GM23248 (cell line): Measurements from ENCODE around the gene UNC5C. TPM values are rescaled to one million over a fixed set of nuclear protein-coding genes. Genes with fewer than 3 reads are reported as not detected.

ENCODE experiments used
- DNase-seq: peaks from one replicate; pipeline ENCODE4 v3.0.0-alpha.2; 2015
- H2AFZ ChIP-seq: fragments of 200-600 bp; sonication (generic); 2 replicates; pipeline ENCODE4 v1.6.1; 2016; ENCODE audit warnings: antibody characterized with exemption
- H3F3A ChIP-seq: fragments of 200-600 bp; sonication (generic); 2 replicates; pipeline ENCODE4 v1.6.1; 2016; ENCODE audit warnings: mild to moderate bottlenecking, antibody characterized with exemption, mixed run types; ENCODE audit not compliant: insufficient read depth
- H3K27ac ChIP-seq: fragments of 200-600 bp; sonication (generic); 2 replicates; pipeline ENCODE4 v1.5.1; 2016; ENCODE audit warnings: mild to moderate bottlenecking
- H3K27me3 ChIP-seq: fragments of 200-600 bp; sonication (generic); replicated peaks from 2 replicates; pipeline ENCODE4 v1.6.1; 2016; ENCODE audit warnings: mild to moderate bottlenecking; ENCODE audit not compliant: insufficient read depth
- H3K36me3 ChIP-seq: fragments of 200-600 bp; sonication (generic); 2 replicates; pipeline ENCODE4 v1.6.1; 2016; ENCODE audit warnings: low read depth, mild to moderate bottlenecking
- H3K4me1 ChIP-seq: fragments of 200-600 bp; sonication (generic); 2 replicates; pipeline ENCODE4 v1.6.1; 2016; ENCODE audit warnings: mild to moderate bottlenecking; ENCODE audit not compliant: insufficient read depth
- H3K4me2 ChIP-seq: fragments of 200-600 bp; sonication (generic); one replicate; pipeline ENCODE4 v1.6.1; 2016; ENCODE audit warnings: mild to moderate bottlenecking; ENCODE audit not compliant: unreplicated experiment
- H3K4me3 ChIP-seq: fragments of 200-600 bp; sonication (generic); 2 replicates; pipeline ENCODE4 v1.5.1; 2016; ENCODE audit warnings: mild to moderate bottlenecking
- H3K79me2 ChIP-seq: fragments of 200-600 bp; sonication (generic); 2 replicates; pipeline ENCODE4 v1.6.1; 2016; ENCODE audit warnings: mild to moderate bottlenecking; ENCODE audit not compliant: insufficient read depth
- H3K9ac ChIP-seq: fragments of 200-600 bp; sonication (generic); 2 replicates; pipeline ENCODE4 v1.6.1; 2016; ENCODE audit warnings: mild to moderate bottlenecking
- H3K9me2 ChIP-seq: fragments of 200-600 bp; sonication (generic); 2 replicates; pipeline ENCODE4 v1.6.1; 2016; ENCODE audit warnings: mixed run types, mild to moderate bottlenecking, moderate library complexity; ENCODE audit not compliant: insufficient read depth
- H3K9me3 ChIP-seq: fragments of 200-600 bp; sonication (generic); one replicate; pipeline ENCODE4 v1.6.1; 2017; ENCODE audit warnings: low read depth
- H4K20me1 ChIP-seq: fragments of 200-600 bp; sonication (generic); 2 replicates; pipeline ENCODE4 v1.6.0; 2016; ENCODE audit not compliant: insufficient read depth
- EZH2 ChIP-seq: fragments of 200-600 bp; sonication (generic); IDR thresholded peaks from 2 replicates; pipeline ENCODE4 v1.6.1; 2018; ENCODE audit warnings: antibody characterized with exemption, mild to moderate bottlenecking; ENCODE audit not compliant: insufficient read depth, poor library complexity, severe bottlenecking
- EZH2phosphoT487 ChIP-seq: fragments of 200-600 bp; sonication (generic); IDR thresholded peaks from 2 replicates; pipeline ENCODE4 v1.6.1; 2018; ENCODE audit warnings: antibody characterized with exemption, moderate library complexity, mild to moderate bottlenecking, low read depth; ENCODE audit not compliant: insufficient read depth
- WGBS, 2 experiments: methylation state at CpG; one replicate each; pipeline ENCODE4 v1.1.6; 2015 to 2017; ENCODE audit warnings: low lambda C conversion rate in 2 of 2, low coverage in 1 of 2; ENCODE audit errors: missing lambda C conversion rate in 2 of 2; 5-methylcytosine and 5-hydroxymethylcytosine counted together
- in situ Hi-C: fragments of 300-500 bp; cut with MboI; formaldehyde crosslinking; loops from 2 replicates; pipeline ENCODE4 v1.15.0; 2020
- polyA plus RNA-seq: library from polyadenylated mRNA; unstranded; fragments of >200 nt; fragmentation: Nextera tagmentation; extraction: Ambion mirVana; gene quantifications from 2 replicates; pipeline ENCODE4 v1.2.1, GENCODE V29; 2016
- total RNA-seq: library from RNA; depleted of rRNA; stranded (reverse); fragments of >200 nt; shearing (Covaris generic); gene quantifications from 2 replicates; pipeline ENCODE4 v1.2.3, GENCODE V29; 2014

UNC5C gene
- total and polyA plus RNA-seq, 2 experiments from 2014 or later: not detected

GRCh38 chr4:95158626-95159025 lies 390.1 kb downstream of the UNC5C start:
- Histone ChIP-seq H3K9me2 (no peaks in the 10 kb centered on the region), H3K4me3 (no peak overlapping the region), H3K27me3 (no peaks in the 10 kb centered on the region; the same call in 1 of the 2 replicates), H3F3A (peaks cover 5% of the 10 kb centered on the region; the same call in 1 of the 2 replicates), H3K4me1 (peaks cover 5% of the 10 kb centered on the region; the same call in 1 of the 2 replicates), H3K79me2 (no peaks in the 10 kb centered on the region), H3K4me2 (no peak overlapping the region), H3K27ac (no peak overlapping the region), H2AFZ (no peak overlapping the region), H3K9ac (no peak overlapping the region), H4K20me1 (no peaks in the 10 kb centered on the region), H3K36me3 (no peaks in the 10 kb centered on the region), H3K9me3 (no peaks in the 10 kb centered on the region)
- in situ Hi-C loops: loop anchor here (25.0 kb wide), 1 partner anchor 679 kb away; the partner anchor contains the start of gene PDHA2
- 84 to 90% methylated on average over 2 of the region's 2 CpGs for WGBS, 2 experiments
- TF ChIP-seq EZH2: no peak
- TF ChIP-seq EZH2phosphoT487: no peak
- no peak for DNase-seq

DNA sequence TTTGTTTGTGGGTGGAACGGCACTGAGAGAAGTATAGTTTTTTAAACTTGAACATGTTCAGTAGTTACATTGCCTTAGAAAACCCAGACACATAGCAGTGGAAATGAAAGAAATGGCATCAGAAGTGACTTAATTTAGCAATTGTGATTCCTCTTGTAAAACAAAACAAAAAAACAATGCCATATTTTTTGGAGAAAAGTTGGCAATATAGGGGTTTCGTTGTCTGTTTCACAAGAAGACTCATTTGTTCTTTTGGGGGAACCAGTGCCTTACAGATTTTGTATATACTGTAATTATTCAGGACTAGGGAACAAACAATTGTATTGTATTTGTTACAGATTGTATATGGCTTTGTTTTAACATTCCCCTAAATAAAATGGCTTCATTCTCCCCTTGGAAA lies 390.7 kb downstream of the UNC5C start:
- no peaks in the 10 kb centered on the region for H4K20me1 ChIP-seq
- 77 to 80% methylated on average over 2 of the region's 2 CpGs for WGBS, 2 experiments
- H3K4me2 ChIP-seq: no peak overlapping the region
- H3K9me3 ChIP-seq: no peaks in the 10 kb centered on the region
- no peak overlapping the region for H2AFZ ChIP-seq
- no peak overlapping the region for H3K4me3 ChIP-seq
- no peaks in the 10 kb centered on the region for H3K79me2 ChIP-seq
- H3K36me3 ChIP-seq: no peaks in the 10 kb centered on the region
- H3F3A ChIP-seq: peaks cover 5% of the 10 kb centered on the region; the same call in 1 of the 2 replicates
- H3K9me2 ChIP-seq: no peaks in the 10 kb centered on the region
- TF ChIP-seq EZH2phosphoT487 (no peak), EZH2 (no peak)
- in situ Hi-C loops: loop anchor here (25.0 kb wide), 1 partner anchor 679 kb away; the partner anchor contains the start of gene PDHA2
- no peaks in the 10 kb centered on the region; the same call in 1 of the 2 replicates for H3K27me3 ChIP-seq
- H3K9ac ChIP-seq: no peak overlapping the region
- peaks cover 5% of the 10 kb centered on the region; the same call in 1 of the 2 replicates for H3K4me1 ChIP-seq
- no peak for DNase-seq
- H3K27ac ChIP-seq: no peak overlapping the region

GRCh38 chr4:95157596-95157995 lies 391.2 kb downstream of the UNC5C start:
- H3K79me2 ChIP-seq: no peaks in the 10 kb centered on the region
- DNase-seq: no peak
- no peaks in the 10 kb centered on the region; the same call in 1 of the 2 replicates for H3K27me3 ChIP-seq
- H3K9me3 ChIP-seq: no peaks in the 10 kb centered on the region
- H2AFZ ChIP-seq: no peak overlapping the region
- no peak overlapping the region for H3K27ac ChIP-seq
- TF ChIP-seq EZH2phosphoT487 (no peak), EZH2 (no peak)
- H3F3A ChIP-seq: peaks cover 5% of the 10 kb centered on the region; the same call in 1 of the 2 replicates
- H4K20me1 ChIP-seq: no peaks in the 10 kb centered on the region
- in situ Hi-C loops: loop anchor here (25.0 kb wide), 1 partner anchor 680 kb away; the partner anchor contains the start of gene PDHA2
- H3K4me3 ChIP-seq: no peak overlapping the region
- H3K36me3 ChIP-seq: no peaks in the 10 kb centered on the region
- H3K4me1 ChIP-seq: peaks cover 5% of the 10 kb centered on the region; the same call in 1 of the 2 replicates
- no peak overlapping the region for H3K9ac ChIP-seq
- H3K9me2 ChIP-seq: no peaks in the 10 kb centered on the region
- no peak overlapping the region for H3K4me2 ChIP-seq

- Histone ChIP-seq H3K27ac (no peak overlapping the region), H2AFZ (no peak overlapping the region), H3K9me3 (no peaks in the 10 kb centered on the region), H3K79me2 (no peaks in the 10 kb centered on the region), H3K4me3 (no peak overlapping the region), H3K9ac (no peak overlapping the region), H3K4me2 (no peak overlapping the region), H3K9me2 (no peaks in the 10 kb centered on the region), H4K20me1 (no peaks in the 10 kb centered on the region), H3K27me3 (no peaks in the 10 kb centered on the region; the same call in 1 of the 2 replicates), H3F3A (peaks cover 5% of the 10 kb centered on the region; the same call in 1 of the 2 replicates), H3K36me3 (no peaks in the 10 kb centered on the region), H3K4me1 (peaks cover 5% of the 10 kb centered on the region; the same call in 1 of the 2 replicates)
- TF ChIP-seq EZH2phosphoT487 (no peak), EZH2 (no peak)
- in situ Hi-C loops: loop anchor here (25.0 kb wide), 1 partner anchor 681 kb away; the partner anchor contains the start of gene PDHA2
- DNase-seq: no peak
- 3 to 4% methylated on average over 3 of the region's 3 CpGs for WGBS, 2 experiments
These were observed 392.4 kb downstream of the UNC5C start for GRCh38 chr4:95156452-95156765.
